ENCODE data around the gene KIF25. TPM values are rescaled to one million over a fixed set of nuclear protein-coding genes. Genes with fewer than 3 reads are reported as not detected.

Gene KIF25
- total and polyA plus RNA-seq, 4 donors, result 0.72 to 0.79 TPM; not detected in 2

GRCh38 chr6:167978607-167979006 is 18.9 kb upstream of the KIF25 start:
- WGBS, 2 donors, result 54 to 58% methylated on average over 7 of the region's 7 CpGs
- Histone ChIP-seq H3K4me3 (ENCODE audit: low read length in 2 of 2) (no peak overlapping the region), H3K9me3 (ENCODE audit: control insufficient read depth, low read length) (no peaks in the 10 kb centered on the region)

GRCh38 chr6:167979436-167980139 is 17.9 kb upstream of the KIF25 start:
- DNase-seq (no peak), ATAC-seq (ENCODE audit: low FRiP score) (no peak)
- Histone ChIP-seq H3K4me1 (ENCODE audit: control insufficient read depth in 1 of 2, insufficient read depth in 2 of 2, low read length in 2 of 2) (no peaks in the 10 kb centered on the region), H3K9me3 (ENCODE audit: control insufficient read depth, low read length) (no peaks in the 10 kb centered on the region), H3K27ac (ENCODE audit: low read depth in 1 of 2, low read length in 2 of 2) (no peak overlapping the region), H3K4me3 (ENCODE audit: low read length in 2 of 2) (no peak overlapping the region), H3K36me3 (ENCODE audit: control insufficient read depth in 1 of 2, insufficient read depth in 2 of 2, low read length in 1 of 2) (no peaks in the 10 kb centered on the region), H3K27me3 (ENCODE audit: control insufficient read depth in 1 of 2, insufficient read depth in 2 of 2, low read length in 1 of 2) (no peaks in the 10 kb centered on the region)
- intact Hi-C loops (cut with DNase I), result no loop called here
- 84 to 86% methylated on average over 12 of the region's 12 CpGs for WGBS, 2 donors

More at GRCh38 chr6:167978607-167979006, 18.9 kb upstream of the KIF25 start:
- Histone ChIP-seq H3K27me3 (ENCODE audit: control insufficient read depth in 1 of 2, insufficient read depth in 2 of 2, low read length in 1 of 2) (no peaks in the 10 kb centered on the region), H3K36me3 (ENCODE audit: control insufficient read depth in 1 of 2, insufficient read depth in 2 of 2, low read length in 1 of 2) (no peaks in the 10 kb centered on the region), H3K4me1 (ENCODE audit: control insufficient read depth in 1 of 2, insufficient read depth in 2 of 2, low read length in 2 of 2) (no peaks in the 10 kb centered on the region), H3K27ac (ENCODE audit: low read depth in 1 of 2, low read length in 2 of 2) (no peak overlapping the region)
- intact Hi-C loops (cut with DNase I), result no loop called here
- ATAC-seq (ENCODE audit: low FRiP score), result no peak
- DNase-seq, result no peak

- Histone ChIP-seq H3K9me3 (ENCODE audit: control insufficient read depth, low read length) (no peaks in the 10 kb centered on the region), H3K4me3 (ENCODE audit: low read length in 2 of 2) (no peak overlapping the region), H3K27ac (ENCODE audit: low read depth in 1 of 2, low read length in 2 of 2) (no peak overlapping the region), H3K27me3 (ENCODE audit: control insufficient read depth in 1 of 2, insufficient read depth in 2 of 2, low read length in 1 of 2) (no peaks in the 10 kb centered on the region), H3K4me1 (ENCODE audit: control insufficient read depth in 1 of 2, insufficient read depth in 2 of 2, low read length in 2 of 2) (no peaks in the 10 kb centered on the region), H3K36me3 (ENCODE audit: control insufficient read depth in 1 of 2, insufficient read depth in 2 of 2, low read length in 1 of 2) (no peaks in the 10 kb centered on the region)
- intact Hi-C loops (cut with DNase I), result no loop called here
- DNase-seq, result no peak
- 44 to 56% methylated on average over 3 of the region's 3 CpGs for WGBS, 2 donors
- ATAC-seq (ENCODE audit: low FRiP score), result no peak
These were observed 16.4 kb upstream of the KIF25 start for GRCh38 chr6:167980911-167981580.

- ATAC-seq (ENCODE audit: low FRiP score) (no peak), DNase-seq (no peak)
- Histone ChIP-seq H3K4me3 (ENCODE audit: low read length in 2 of 2) (no peak overlapping the region), H3K27me3 (ENCODE audit: control insufficient read depth in 1 of 2, insufficient read depth in 2 of 2, low read length in 1 of 2) (no peaks in the 10 kb centered on the region), H3K4me1 (ENCODE audit: control insufficient read depth in 1 of 2, insufficient read depth in 2 of 2, low read length in 2 of 2) (no peaks in the 10 kb centered on the region), H3K36me3 (ENCODE audit: control insufficient read depth in 1 of 2, insufficient read depth in 2 of 2, low read length in 1 of 2) (no peaks in the 10 kb centered on the region), H3K9me3 (ENCODE audit: control insufficient read depth, low read length) (no peaks in the 10 kb centered on the region), H3K27ac (ENCODE audit: low read depth in 1 of 2, low read length in 2 of 2) (no peak overlapping the region)
- 69 to 80% methylated on average over 7 of the region's 7 CpGs for WGBS, 2 donors
- intact Hi-C loops (cut with DNase I), result no loop called here
These were observed 15.5 kb upstream of the KIF25 start for GRCh38 chr6:167981916-167982462.

- intact Hi-C loops (cut with DNase I), result no loop called here
- ATAC-seq (ENCODE audit: low FRiP score) (no peak), DNase-seq (no peak)
- H3K27me3 ChIP-seq (ENCODE audit: control insufficient read depth in 1 of 2, insufficient read depth in 2 of 2, low read length in 1 of 2), result no peaks in the 10 kb centered on the region
- 96 to 97% methylated on average over 11 of the region's 11 CpGs for WGBS, 2 donors
- no peaks in the 10 kb centered on the region for H3K36me3 ChIP-seq (ENCODE audit: control insufficient read depth in 1 of 2, insufficient read depth in 2 of 2, low read length in 1 of 2)
- no peaks in the 10 kb centered on the region for H3K9me3 ChIP-seq (ENCODE audit: control insufficient read depth, low read length)
- no peak overlapping the region for H3K27ac ChIP-seq (ENCODE audit: low read depth in 1 of 2, low read length in 2 of 2)
- H3K4me3 ChIP-seq (ENCODE audit: low read length in 2 of 2), result no peak overlapping the region
- H3K4me1 ChIP-seq (ENCODE audit: control insufficient read depth in 1 of 2, insufficient read depth in 2 of 2, low read length in 2 of 2), result no peaks in the 10 kb centered on the region
These were observed 13.2 kb upstream of the KIF25 start for GRCh38 chr6:167984144-167984719.

GRCh38 chr6:167984876-167985604 is 12.4 kb upstream of the KIF25 start:
- intact Hi-C loops (cut with DNase I), result no loop called here
- no peak for ATAC-seq (ENCODE audit: low FRiP score)
- Histone ChIP-seq H3K36me3 (ENCODE audit: control insufficient read depth in 1 of 2, insufficient read depth in 2 of 2, low read length in 1 of 2) (no peaks in the 10 kb centered on the region), H3K9me3 (ENCODE audit: control insufficient read depth, low read length) (no peaks in the 10 kb centered on the region), H3K4me3 (ENCODE audit: low read length in 2 of 2) (no peak overlapping the region), H3K27me3 (ENCODE audit: control insufficient read depth in 1 of 2, insufficient read depth in 2 of 2, low read length in 1 of 2) (no peaks in the 10 kb centered on the region), H3K4me1 (ENCODE audit: control insufficient read depth in 1 of 2, insufficient read depth in 2 of 2, low read length in 2 of 2) (no peaks in the 10 kb centered on the region), H3K27ac (ENCODE audit: low read depth in 1 of 2, low read length in 2 of 2) (no peak overlapping the region)
- no peak for DNase-seq
- 90% methylated on average over 13 of the region's 13 CpGs for WGBS, 2 donors

- intact Hi-C loops (cut with DNase I), result no loop called here
- Histone ChIP-seq H3K27me3 (ENCODE audit: control insufficient read depth in 1 of 2, insufficient read depth in 2 of 2, low read length in 1 of 2) (no peaks in the 10 kb centered on the region), H3K27ac (ENCODE audit: low read depth in 1 of 2, low read length in 2 of 2) (no peak overlapping the region), H3K4me3 (ENCODE audit: low read length in 2 of 2) (no peak overlapping the region), H3K9me3 (ENCODE audit: control insufficient read depth, low read length) (no peaks in the 10 kb centered on the region), H3K36me3 (ENCODE audit: control insufficient read depth in 1 of 2, insufficient read depth in 2 of 2, low read length in 1 of 2) (no peaks in the 10 kb centered on the region), H3K4me1 (ENCODE audit: control insufficient read depth in 1 of 2, insufficient read depth in 2 of 2, low read length in 2 of 2) (no peaks in the 10 kb centered on the region)
- WGBS, 2 donors, result 94 to 95% methylated on average over 39 of the region's 39 CpGs
- ATAC-seq (ENCODE audit: low FRiP score) (no peak), DNase-seq (no peak)
These were observed 11.4 kb upstream of the KIF25 start for GRCh38 chr6:167985911-167986595.
